ENCODE data around the gene HES3.

- no peak for TF ChIP-seq CTCF (IDR thresholded peaks at IDR 0.05)
- no peak for TF ChIP-seq TAF1 (IDR thresholded peaks at IDR 0.05; ENCODE audit: borderline replicate concordance, low read depth, low read length)
- TF ChIP-seq REST (IDR thresholded peaks at IDR 0.05; ENCODE audit: low read depth, low read length): no peak
- no peak for TF ChIP-seq RFX5 (IDR thresholded peaks at IDR 0.05; ENCODE audit: low read length)
- no peak for TF ChIP-seq POLR2AphosphoS5 (IDR thresholded peaks at IDR 0.05; ENCODE audit: low read depth, low read length)
- TF ChIP-seq MXI1 (IDR thresholded peaks at IDR 0.05; ENCODE audit: low read depth, low read length): no peak
- TF ChIP-seq EP300 (IDR thresholded peaks at IDR 0.05; ENCODE audit: borderline replicate concordance in 1 of 2, low read depth in 1 of 2, low read length in 1 of 2): no peak
- no peak for TF ChIP-seq EZH2phosphoT487 (IDR thresholded peaks at IDR 0.05; ENCODE audit: borderline replicate concordance, low read depth)
- no peak for TF ChIP-seq RXRA (IDR thresholded peaks at IDR 0.05; ENCODE audit: borderline replicate concordance, low read depth)
- TF ChIP-seq FOXM1 (IDR thresholded peaks at IDR 0.05; ENCODE audit: low read depth): no peak
Observed at GRCh38 chr1:6266641-6267040, 22.7 kb downstream of the HES3 start.
